HG02588 (cell line): ENCODE measurements around the gene PIK3C2B.
"Not testable (repeated sequence)": the region's sequence is repeated elsewhere in the genome, so short reads cannot be mapped to it uniquely, and the experiment has no call there.

Experiments
- ATAC-seq: cut with Tn5 transposase; IDR thresholded peaks from one replicate; pipeline ENCODE4 v1.9.1; 2021; ENCODE audit warnings: mild to moderate bottlenecking, moderate library complexity; ENCODE audit not compliant: unreplicated experiment

Gene PIK3C2B

GRCh38 chr1:204509186-204509635 is 14.6 kb upstream of the PIK3C2B start:
- ATAC-seq: no peak

GRCh38 chr1:204507317-204508105 is 12.9 kb upstream of the PIK3C2B start:
- ATAC-seq: peak; percentile 2

- ATAC-seq: peak; percentile 54
These were observed 12.3 kb upstream of the PIK3C2B start for GRCh38 chr1:204506969-204507316.

GRCh38 chr1:204506201-204506968 is 11.8 kb upstream of the PIK3C2B start:
- peak; percentile 57 for ATAC-seq

- ATAC-seq: no peak
These were observed 11.1 kb upstream of the PIK3C2B start for GRCh38 chr1:204505674-204506200.

GRCh38 chr1:204503913-204504519 is 9.4 kb upstream of the PIK3C2B start:
- ATAC-seq: no peak

GRCh38 chr1:204503122-204503912 is 8.7 kb upstream of the PIK3C2B start:
- no peak for ATAC-seq

- ATAC-seq: no peak
These were observed 7.6 kb upstream of the PIK3C2B start for GRCh38 chr1:204502241-204502640.

- no peak for ATAC-seq
These were observed 5.2 kb upstream of the PIK3C2B start for GRCh38 chr1:204499511-204500468.

- ATAC-seq: no peak
These were observed 4.4 kb upstream of the PIK3C2B start for GRCh38 chr1:204498981-204499380.

GRCh38 chr1:204495777-204496176 is 1.2 kb upstream of the PIK3C2B start:
- ATAC-seq: no peak

GRCh38 chr1:204495078-204495753 is 611 bp upstream of the PIK3C2B start:
- peak; percentile 18 for ATAC-seq

GRCh38 chr1:204493984-204494280 is 673 bp downstream of the PIK3C2B start:
- ATAC-seq: peak; percentile 40

- no peak for ATAC-seq
These were observed 1.2 kb downstream of the PIK3C2B start for GRCh38 chr1:204493145-204493983.

GRCh38 chr1:204491655-204492054 is 3.0 kb downstream of the PIK3C2B start:
- ATAC-seq: no peak

GRCh38 chr1:204487256-204487615 is 7.4 kb downstream of the PIK3C2B start:
- ATAC-seq: no peak

GRCh38 chr1:204486513-204487255 is 7.9 kb downstream of the PIK3C2B start:
- not testable (repeated sequence) for ATAC-seq

GRCh38 chr1:204483791-204484190 is 10.8 kb downstream of the PIK3C2B start:
- no peak for ATAC-seq
